Epithelial cell of esophagus (primary cell): ENCODE data around the gene LIN54.

Experiments
- DNase-seq: peaks from one replicate; pipeline ENCODE4 v3.0.0; 2010; ENCODE audit warnings: low read depth
- H3K4me3 ChIP-seq: 2 replicates; pipeline ENCODE4 v1.5.1; 2011; ENCODE audit warnings: mild to moderate bottlenecking, low read length, control low read depth
- CTCF ChIP-seq: IDR thresholded peaks from 2 replicates; pipeline ENCODE4 v1.5.1; 2011; ENCODE audit warnings: low read depth, mild to moderate bottlenecking, low read length, control low read depth, inconsistent platforms; ENCODE audit not compliant: insufficient read depth; ENCODE audit errors: missing control alignments

The LIN54 gene

GRCh38 chr4:82913305-82913704 lies 97.3 kb downstream of the LIN54 start:
- no peak for DNase-seq
- TF ChIP-seq CTCF, result no peak
- H3K4me3 ChIP-seq, result no peak overlapping the region

- no peak for DNase-seq
- no peak overlapping the region for H3K4me3 ChIP-seq
- TF ChIP-seq CTCF, result no peak
Observed at GRCh38 chr4:82909326-82909725, 101.3 kb downstream of the LIN54 start.

- DNase-seq, result no peak
- no peak for TF ChIP-seq CTCF
Observed at GRCh38 chr4:82906469-82906868, 104.2 kb downstream of the LIN54 start.

GRCh38 chr4:82905205-82905604 lies 105.4 kb downstream of the LIN54 start:
- peak; percentile 71 for DNase-seq
- TF ChIP-seq CTCF, result no peak
- H3K4me3 ChIP-seq, result no peak overlapping the region

More at GRCh38 chr4:82906469-82906868, 104.2 kb downstream of the LIN54 start:
- no peak overlapping the region for H3K4me3 ChIP-seq

- no peak for DNase-seq
- no peak overlapping the region for H3K4me3 ChIP-seq
- no peak for TF ChIP-seq CTCF
Observed at GRCh38 chr4:82903737-82904136, 106.9 kb downstream of the LIN54 start.

GRCh38 chr4:82901183-82901718 lies 109.4 kb downstream of the LIN54 start:
- peak overlapping the region; percentile 89 for H3K4me3 ChIP-seq
- TF ChIP-seq CTCF, result no peak
- DNase-seq, result no peak
